Measurements from ENCODE around the gene CCDC106.

CCDC106 gene

DNA sequence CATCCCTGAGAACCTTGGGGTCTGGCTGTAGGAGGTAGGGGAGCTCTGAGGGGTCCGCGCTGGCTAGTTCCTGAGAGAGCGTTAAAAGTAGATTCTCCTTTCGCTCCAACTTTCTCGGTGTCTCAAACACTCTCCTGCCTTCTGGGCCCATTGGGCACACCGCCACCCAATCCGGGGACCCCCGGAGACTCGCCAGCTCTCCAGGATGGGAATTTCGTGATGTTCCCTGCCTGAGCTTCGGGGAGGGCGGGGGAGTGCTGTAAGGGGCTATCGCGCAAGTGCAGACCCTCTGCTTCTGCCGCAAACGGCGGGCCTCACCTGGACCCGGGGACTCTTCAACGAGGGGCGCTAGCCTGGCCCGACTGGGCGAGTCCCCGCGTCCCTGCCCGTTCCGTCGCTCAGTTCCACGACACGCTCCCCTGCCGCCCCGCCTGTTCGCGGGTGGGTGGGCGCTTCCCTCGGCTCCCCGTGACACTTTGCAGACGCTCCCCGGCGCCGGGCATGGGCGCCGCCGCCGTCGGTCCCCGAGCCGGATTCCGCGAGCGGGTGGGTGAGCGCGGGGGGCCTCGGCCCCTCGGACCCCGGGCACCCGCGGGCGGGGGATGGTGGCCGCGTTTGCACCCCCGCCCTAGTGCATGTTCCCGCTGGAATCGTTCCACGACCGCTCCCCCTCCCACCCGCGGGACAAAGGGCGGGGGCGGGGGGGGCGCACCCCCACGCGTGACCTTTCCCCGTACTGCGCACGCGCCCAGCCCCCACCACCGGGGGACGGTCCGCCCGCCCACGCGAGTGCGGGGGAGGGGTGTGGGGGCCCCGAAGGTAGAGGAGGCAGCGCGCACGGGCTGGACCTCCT, at the start of gene CCDC106:
Gene CCDC106 (plus strand): TSS at position 481 of the 853 bp plus-strand sequence. CDS start 835 bp downstream, outside the sequence.
- Histone ChIP-seq H3K9me3 (ENCODE audit: control insufficient read depth in 2 of 2, low read length in 2 of 2) (no peaks in the 10 kb centered on the region), H3K4me1 (ENCODE audit: control insufficient read depth in 2 of 2, insufficient read depth in 2 of 2, low read length in 2 of 2) (peaks cover 25 to 28% of the 10 kb centered on the region in 2 donors), H3K9ac (ENCODE audit: low read depth in 1 of 2, low read length in 2 of 2) (peak within 1 kb of the TSS; percentile 68 to 77), H3K27me3 (ENCODE audit: control insufficient read depth in 2 of 2, insufficient read depth in 2 of 2, low read length in 2 of 2) (no peaks in the 10 kb centered on the region), H3K36me3 (ENCODE audit: control insufficient read depth in 2 of 2, insufficient read depth in 2 of 2, low read length in 2 of 2) (peaks cover 3 to 12% of the 10 kb centered on the region in 2 donors), H3K4me3 (ENCODE audit: low read length in 2 of 2) (peak within 1 kb of the TSS; percentile 76 to 90), H3K27ac (ENCODE audit: low read depth in 2 of 2, low read length in 2 of 2) (peak within 1 kb of the TSS; percentile 57 to 76)

DNA sequence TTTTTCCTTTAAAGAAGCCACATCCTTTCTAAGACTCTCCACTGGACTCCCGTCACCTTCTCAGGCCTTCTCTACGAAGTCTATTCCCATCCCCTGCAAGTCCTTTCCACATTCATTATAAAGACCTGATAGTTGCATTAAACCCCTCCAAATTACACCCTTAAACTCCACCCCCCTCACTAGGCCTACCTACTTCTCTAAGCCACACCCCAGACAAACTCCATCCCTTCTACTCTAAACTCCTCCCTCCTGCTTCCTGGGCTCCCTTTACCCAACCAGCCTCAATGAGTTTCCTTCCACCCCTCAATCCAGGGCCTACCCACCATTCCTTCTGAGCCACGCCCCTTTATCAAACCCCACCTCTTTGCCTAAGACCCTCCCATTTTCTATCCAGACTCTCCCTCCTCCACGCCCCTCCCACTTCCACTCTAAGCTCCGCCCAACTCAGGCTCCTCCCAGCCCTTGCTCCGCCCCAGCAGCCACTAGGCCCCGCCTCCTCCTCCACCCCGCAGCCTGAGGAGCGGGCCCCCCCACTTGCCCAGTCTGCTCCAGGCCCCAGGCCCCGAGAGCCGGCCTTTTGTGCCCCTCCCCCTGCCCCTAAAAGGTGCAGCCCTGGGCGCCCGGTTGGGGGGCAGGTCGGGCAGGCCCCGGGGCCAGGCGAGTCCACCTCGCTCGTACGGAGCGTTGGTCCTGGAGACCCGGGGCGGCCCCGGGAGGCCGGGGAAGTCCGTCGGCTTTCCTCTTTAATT, 49.1 kb upstream of the CCDC106 start:
- H3K4me3 ChIP-seq (ENCODE audit: low read length in 2 of 2) = peak overlapping the region; percentile 93 to 97
- H3K27me3 ChIP-seq (ENCODE audit: control insufficient read depth in 2 of 2, insufficient read depth in 2 of 2, low read length in 2 of 2) = no peaks in the 10 kb centered on the region
- peak overlapping the region; percentile 75 to 77 for H3K9ac ChIP-seq (ENCODE audit: low read depth in 1 of 2, low read length in 2 of 2)
- H3K36me3 ChIP-seq (ENCODE audit: control insufficient read depth in 2 of 2, insufficient read depth in 2 of 2, low read length in 2 of 2) = peaks cover 9 to 16% of the 10 kb centered on the region in 2 donors
- no peaks in the 10 kb centered on the region for H3K9me3 ChIP-seq (ENCODE audit: control insufficient read depth in 2 of 2, low read length in 2 of 2)
- H3K27ac ChIP-seq (ENCODE audit: low read depth in 2 of 2, low read length in 2 of 2) = peak overlapping the region; percentile 93 to 98
- H3K4me1 ChIP-seq (ENCODE audit: control insufficient read depth in 2 of 2, insufficient read depth in 2 of 2, low read length in 2 of 2) = peaks cover 11% of the 10 kb centered on the region in 2 donors

DNA sequence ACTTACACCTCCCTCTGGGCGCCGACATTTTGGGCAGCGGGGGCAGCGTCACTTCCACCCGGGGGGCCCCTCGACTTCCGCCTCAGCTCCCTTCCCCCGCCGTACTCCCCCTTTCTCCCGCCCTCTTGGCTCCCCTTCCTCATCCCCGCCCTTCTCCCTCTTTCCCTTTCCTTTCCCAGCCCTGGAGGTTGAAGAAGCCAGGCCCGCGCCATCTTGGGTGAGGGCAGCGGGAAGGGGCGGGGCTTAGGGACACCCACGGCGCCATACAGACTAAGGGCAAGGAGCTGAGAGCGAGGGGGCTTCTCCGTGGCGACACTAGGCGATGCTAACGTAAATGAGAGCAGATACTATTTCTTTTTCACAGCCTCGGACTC, 48.6 kb upstream of the CCDC106 start, which contains the start of gene FIZ1:
Gene FIZ1 (minus strand): TSS at position 50 of the 374 bp plus-strand sequence. CDS start 1,652 bp downstream, outside the sequence.
- peaks cover 9 to 16% of the 10 kb centered on the region in 2 donors for H3K36me3 ChIP-seq (ENCODE audit: control insufficient read depth in 2 of 2, insufficient read depth in 2 of 2, low read length in 2 of 2)

GRCh38 chr19:55599842-55600661, 48.0 kb upstream of the CCDC106 start, which contains the start of gene ZNF524:
Gene ZNF524 (plus strand): TSS chr19:55600288. CDS start chr19:55602113, 1,825 bp downstream.
- Histone ChIP-seq H3K4me3 (ENCODE audit: low read length in 2 of 2) (peak within 1 kb of the TSS; percentile 93 to 97), H3K27ac (ENCODE audit: low read depth in 2 of 2, low read length in 2 of 2) (peak within 1 kb of the TSS; percentile 93 to 98), H3K27me3 (ENCODE audit: control insufficient read depth in 2 of 2, insufficient read depth in 2 of 2, low read length in 2 of 2) (no peaks in the 10 kb centered on the region), H3K4me1 (ENCODE audit: control insufficient read depth in 2 of 2, insufficient read depth in 2 of 2, low read length in 2 of 2) (peaks cover 16 to 17% of the 10 kb centered on the region in 2 donors), H3K9ac (ENCODE audit: low read depth in 1 of 2, low read length in 2 of 2) (peak within 1 kb of the TSS; percentile 75 to 77), H3K36me3 (ENCODE audit: control insufficient read depth in 2 of 2, insufficient read depth in 2 of 2, low read length in 2 of 2) (peaks cover 6 to 13% of the 10 kb centered on the region in 2 donors), H3K9me3 (ENCODE audit: control insufficient read depth in 2 of 2, low read length in 2 of 2) (no peaks in the 10 kb centered on the region)

More for the DNA sequence above, 48.6 kb upstream of the CCDC106 start, which contains the start of gene FIZ1:
- Histone ChIP-seq H3K9ac (ENCODE audit: low read depth in 1 of 2, low read length in 2 of 2) (peak within 1 kb of the TSS; percentile 75 to 77), H3K4me1 (ENCODE audit: control insufficient read depth in 2 of 2, insufficient read depth in 2 of 2, low read length in 2 of 2) (peaks cover 11 to 12% of the 10 kb centered on the region in 2 donors), H3K27me3 (ENCODE audit: control insufficient read depth in 2 of 2, insufficient read depth in 2 of 2, low read length in 2 of 2) (no peaks in the 10 kb centered on the region), H3K27ac (ENCODE audit: low read depth in 2 of 2, low read length in 2 of 2) (peak within 1 kb of the TSS; percentile 93 to 98), H3K4me3 (ENCODE audit: low read length in 2 of 2) (peak within 1 kb of the TSS; percentile 93 to 97), H3K9me3 (ENCODE audit: control insufficient read depth in 2 of 2, low read length in 2 of 2) (no peaks in the 10 kb centered on the region)

DNA sequence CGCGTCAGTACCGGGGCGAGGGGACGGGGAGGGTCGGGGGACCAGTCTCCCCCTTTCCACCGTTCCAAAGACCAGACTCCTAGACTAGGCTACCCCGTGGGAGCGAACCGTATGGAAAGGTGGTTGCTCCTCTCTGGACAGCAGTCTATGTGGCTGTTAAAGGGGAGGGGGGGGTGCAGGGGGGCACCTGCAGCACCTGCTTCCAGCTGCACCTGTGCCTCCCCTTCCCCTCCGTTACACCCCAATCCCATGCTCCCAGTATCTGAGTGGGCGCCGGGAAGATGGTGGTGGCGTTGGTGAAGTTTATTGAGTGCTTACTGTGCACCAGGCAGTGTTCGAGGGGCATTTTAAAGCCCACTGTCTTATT, 47.4 kb upstream of the CCDC106 start:
- Histone ChIP-seq H3K9me3 (ENCODE audit: control insufficient read depth in 2 of 2, low read length in 2 of 2) (no peaks in the 10 kb centered on the region), H3K4me1 (ENCODE audit: control insufficient read depth in 2 of 2, insufficient read depth in 2 of 2, low read length in 2 of 2) (peaks cover 16 to 17% of the 10 kb centered on the region in 2 donors), H3K27ac (ENCODE audit: low read depth in 2 of 2, low read length in 2 of 2) (peak overlapping the region; percentile 93 to 98), H3K9ac (ENCODE audit: low read depth in 1 of 2, low read length in 2 of 2) (peak overlapping the region; percentile 74 to 75), H3K4me3 (ENCODE audit: low read length in 2 of 2) (peak overlapping the region; percentile 77 to 93), H3K36me3 (ENCODE audit: control insufficient read depth in 2 of 2, insufficient read depth in 2 of 2, low read length in 2 of 2) (peaks cover 0 to 8% of the 10 kb centered on the region in 2 donors), H3K27me3 (ENCODE audit: control insufficient read depth in 2 of 2, insufficient read depth in 2 of 2, low read length in 2 of 2) (no peaks in the 10 kb centered on the region)

- peaks cover 18 to 20% of the 10 kb centered on the region in 2 donors for H3K4me1 ChIP-seq (ENCODE audit: control insufficient read depth in 2 of 2, insufficient read depth in 2 of 2, low read length in 2 of 2)
- peaks cover 0 to 5% of the 10 kb centered on the region in 2 donors for H3K36me3 ChIP-seq (ENCODE audit: control insufficient read depth in 2 of 2, insufficient read depth in 2 of 2, low read length in 2 of 2)
- H3K9ac ChIP-seq (ENCODE audit: low read depth in 1 of 2, low read length in 2 of 2) = peak overlapping the region; percentile 74 to 75
- H3K27me3 ChIP-seq (ENCODE audit: control insufficient read depth in 2 of 2, insufficient read depth in 2 of 2, low read length in 2 of 2) = no peaks in the 10 kb centered on the region
- no peaks in the 10 kb centered on the region for H3K9me3 ChIP-seq (ENCODE audit: control insufficient read depth in 2 of 2, low read length in 2 of 2)
- peak overlapping the region; percentile 77 to 93 for H3K4me3 ChIP-seq (ENCODE audit: low read length in 2 of 2)
- peak overlapping the region; percentile 93 to 98 for H3K27ac ChIP-seq (ENCODE audit: low read depth in 2 of 2, low read length in 2 of 2)
Measured at GRCh38 chr19:55601084-55601483, 46.9 kb upstream of the CCDC106 start.

DNA sequence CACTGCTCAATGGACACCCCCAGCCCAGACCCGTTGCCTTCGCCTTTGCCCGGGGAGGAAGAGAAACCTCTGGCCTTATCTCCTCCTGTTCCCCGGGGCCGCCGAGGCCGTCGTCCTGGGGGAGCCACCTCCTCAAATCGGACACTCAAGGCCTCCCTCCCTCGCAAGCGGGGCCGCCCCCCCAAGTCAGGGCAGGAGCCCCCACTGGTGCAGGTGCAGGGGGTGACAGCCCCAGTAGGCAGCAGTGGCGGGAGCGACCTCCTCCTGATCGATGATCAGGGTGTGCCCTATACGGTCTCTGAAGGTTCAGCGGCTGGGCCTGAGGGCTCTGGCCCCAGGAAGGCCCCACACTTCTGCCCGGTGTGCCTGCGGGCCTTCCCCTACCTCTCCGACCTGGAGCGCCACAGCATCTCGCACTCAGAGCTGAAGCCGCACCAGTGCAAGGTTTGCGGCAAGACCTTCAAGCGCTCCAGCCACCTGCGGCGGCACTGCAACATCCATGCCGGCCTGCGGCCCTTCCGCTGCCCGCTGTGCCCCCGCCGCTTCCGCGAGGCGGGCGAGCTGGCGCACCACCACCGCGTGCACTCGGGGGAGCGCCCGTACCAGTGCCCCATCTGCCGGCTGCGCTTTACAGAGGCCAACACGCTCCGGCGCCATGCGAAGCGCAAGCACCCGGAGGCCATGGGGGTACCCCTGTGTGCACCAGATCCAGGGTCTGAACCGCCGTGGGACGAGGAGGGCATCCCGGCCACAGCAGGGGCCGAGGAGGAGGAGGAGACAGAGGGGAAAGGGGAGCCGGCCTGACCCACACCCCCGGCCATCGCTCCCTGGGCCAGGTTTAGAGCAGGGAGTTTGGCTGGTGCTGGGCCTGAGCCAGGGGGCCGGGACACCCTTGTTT, 45.7 kb upstream of the CCDC106 start:
- Histone ChIP-seq H3K4me1 (ENCODE audit: control insufficient read depth in 2 of 2, insufficient read depth in 2 of 2, low read length in 2 of 2) (peaks cover 27 to 28% of the 10 kb centered on the region in 2 donors), H3K9me3 (ENCODE audit: control insufficient read depth in 2 of 2, low read length in 2 of 2) (no peaks in the 10 kb centered on the region), H3K9ac (ENCODE audit: low read depth in 1 of 2, low read length in 2 of 2) (no peak overlapping the region), H3K4me3 (ENCODE audit: low read length in 2 of 2) (no peak overlapping the region), H3K27ac (ENCODE audit: low read depth in 2 of 2, low read length in 2 of 2) (no peak overlapping the region), H3K36me3 (ENCODE audit: control insufficient read depth in 2 of 2, insufficient read depth in 2 of 2, low read length in 2 of 2) (no peaks in the 10 kb centered on the region), H3K27me3 (ENCODE audit: control insufficient read depth in 2 of 2, insufficient read depth in 2 of 2, low read length in 2 of 2) (no peaks in the 10 kb centered on the region)

DNA sequence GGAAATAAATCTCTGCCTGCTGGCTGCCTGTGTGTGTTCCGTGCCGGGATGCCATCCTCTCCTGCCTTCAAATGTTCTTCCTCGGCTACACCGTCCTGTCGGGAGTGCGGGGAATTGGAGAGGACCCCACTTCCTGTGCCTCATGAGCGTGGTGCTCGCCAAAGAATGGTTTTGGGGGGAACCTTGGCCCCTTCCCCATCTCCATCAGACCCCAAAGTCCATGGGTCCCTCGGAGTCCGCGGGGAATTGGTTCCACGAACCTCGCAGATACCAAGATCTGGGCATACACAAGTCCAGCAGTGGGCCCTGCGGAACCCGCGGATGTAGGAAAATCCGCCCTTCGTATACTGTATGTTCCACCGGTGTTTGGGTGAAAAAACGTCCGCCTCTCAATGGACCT, 44.9 kb upstream of the CCDC106 start:
- no peak overlapping the region for H3K27ac ChIP-seq (ENCODE audit: low read depth in 2 of 2, low read length in 2 of 2)
- no peaks in the 10 kb centered on the region for H3K27me3 ChIP-seq (ENCODE audit: control insufficient read depth in 2 of 2, insufficient read depth in 2 of 2, low read length in 2 of 2)
- H3K4me1 ChIP-seq (ENCODE audit: control insufficient read depth in 2 of 2, insufficient read depth in 2 of 2, low read length in 2 of 2) = peaks cover 27 to 28% of the 10 kb centered on the region in 2 donors

More for the DNA sequence above, 44.9 kb upstream of the CCDC106 start:
- no peak overlapping the region for H3K9ac ChIP-seq (ENCODE audit: low read depth in 1 of 2, low read length in 2 of 2)
- no peaks in the 10 kb centered on the region for H3K9me3 ChIP-seq (ENCODE audit: control insufficient read depth in 2 of 2, low read length in 2 of 2)
- no peaks in the 10 kb centered on the region for H3K36me3 ChIP-seq (ENCODE audit: control insufficient read depth in 2 of 2, insufficient read depth in 2 of 2, low read length in 2 of 2)
- H3K4me3 ChIP-seq (ENCODE audit: low read length in 2 of 2) = no peak overlapping the region
